Loucy (cell line): ENCODE measurements around the gene PIGB.

Experiments used
- H2AFZ ChIP-seq: fragments of 200-600 bp; sonication (generic); 2 replicates; pipeline ENCODE4 v1.6.0; 2016; ENCODE audit warnings: antibody characterized with exemption, mild to moderate bottlenecking, low read length, moderate library complexity
- H3F3A ChIP-seq: fragments of 200-600 bp; 2 replicates; pipeline ENCODE4 v1.6.0; 2016; ENCODE audit warnings: antibody characterized with exemption, low read depth, mild to moderate bottlenecking
- H3K27me3 ChIP-seq: fragments of 200-600 bp; sonication (generic); 2 replicates; pipeline ENCODE4 v1.6.1; 2014; ENCODE audit warnings: low read length, mild to moderate bottlenecking; ENCODE audit not compliant: insufficient read depth, poor library complexity, severe bottlenecking
- H3K36me3 ChIP-seq: fragments of 200-600 bp; sonication (generic); 2 replicates; pipeline ENCODE4 v1.6.1; 2016; ENCODE audit warnings: low read length; ENCODE audit not compliant: insufficient read depth
- H3K4me1 ChIP-seq: fragments of 200-600 bp; sonication (generic); 2 replicates; pipeline ENCODE4 v1.5.1; 2014; ENCODE audit warnings: low read length, mild to moderate bottlenecking; ENCODE audit not compliant: insufficient read depth, poor library complexity, severe bottlenecking
- H3K4me2 ChIP-seq: fragments of 200-600 bp; sonication (generic); 2 replicates; pipeline ENCODE4 v1.6.0; 2014; ENCODE audit warnings: antibody characterized with exemption, low read length, low read depth, mild to moderate bottlenecking; ENCODE audit not compliant: poor library complexity, severe bottlenecking
- H3K4me3 ChIP-seq: fragments of 200-600 bp; sonication (generic); 2 replicates; pipeline ENCODE4 v1.5.1; 2014; ENCODE audit warnings: low read length, mild to moderate bottlenecking, mixed read lengths; ENCODE audit not compliant: poor library complexity, severe bottlenecking
- H3K79me2 ChIP-seq: fragments of 200-600 bp; sonication (generic); 2 replicates; pipeline ENCODE4 v1.6.1; 2014; ENCODE audit warnings: low read length; ENCODE audit not compliant: insufficient read depth
- H3K9ac ChIP-seq: fragments of 200-600 bp; sonication (generic); 2 replicates; pipeline ENCODE4 v1.6.0; 2014; ENCODE audit warnings: mild to moderate bottlenecking, low read depth, low read length, moderate library complexity; ENCODE audit not compliant: poor library complexity, severe bottlenecking
- H3K9me2 ChIP-seq: fragments of 200-600 bp; sonication (generic); replicated peaks from 2 replicates; pipeline ENCODE4 v1.6.1; 2016; ENCODE audit warnings: low read depth, low read length, mixed read lengths
- H3K9me3 ChIP-seq: fragments of 200-600 bp; sonication (generic); 2 replicates; pipeline ENCODE4 v1.6.1; 2014; ENCODE audit warnings: mild to moderate bottlenecking, antibody characterized with exemption, low read length, low read depth; ENCODE audit not compliant: insufficient read depth
- H4K20me1 ChIP-seq: fragments of 200-600 bp; sonication (generic); 2 replicates; pipeline ENCODE4 v1.6.0; 2014; ENCODE audit warnings: antibody characterized with exemption, low read length, mild to moderate bottlenecking; ENCODE audit not compliant: insufficient read depth, poor library complexity, severe bottlenecking
- EZH2phosphoT487 ChIP-seq: fragments of 200-600 bp; IDR thresholded peaks from 2 replicates; pipeline ENCODE4 v1.6.1; 2018; ENCODE audit warnings: antibody characterized with exemption, mild to moderate bottlenecking, moderate library complexity, borderline replicate concordance
- TF ChIP-seq, protein P1 (sequence below): fragments of 200-600 bp; sonication (generic); conservative IDR thresholded peaks from 2 replicates; pipeline ENCODE4 v1.5.1; 2014; ENCODE audit warnings: mild to moderate bottlenecking, antibody characterized with exemption, low read length

PIGB gene

DNA sequence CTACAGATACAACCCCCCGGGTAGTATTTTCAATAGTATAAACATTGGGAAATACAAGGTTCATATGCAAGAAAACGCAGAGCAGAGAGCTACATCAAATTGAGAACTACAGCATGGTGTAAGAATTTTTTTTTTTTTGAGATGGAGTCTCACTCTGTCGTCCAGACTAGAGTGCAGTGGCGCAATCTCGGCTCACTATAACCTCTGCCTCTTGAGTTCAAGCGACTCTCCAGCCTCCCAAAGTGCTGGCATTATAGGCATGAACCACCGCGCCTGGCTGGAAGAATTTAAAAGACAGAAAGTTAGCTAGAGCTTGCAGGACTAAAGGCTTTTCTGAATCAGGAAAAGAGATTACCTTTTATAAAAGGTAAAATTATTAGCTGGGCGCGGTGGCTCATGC is 42.0 kb downstream of the PIGB start:
- H4K20me1 ChIP-seq = no peaks in the 10 kb centered on the region
- no peaks in the 10 kb centered on the region for H3K9me3 ChIP-seq
- H3K4me1 ChIP-seq = peaks cover 2% of the 10 kb centered on the region
- no peak for TF ChIP-seq EZH2phosphoT487
- TF ChIP-seq, protein P1, sequence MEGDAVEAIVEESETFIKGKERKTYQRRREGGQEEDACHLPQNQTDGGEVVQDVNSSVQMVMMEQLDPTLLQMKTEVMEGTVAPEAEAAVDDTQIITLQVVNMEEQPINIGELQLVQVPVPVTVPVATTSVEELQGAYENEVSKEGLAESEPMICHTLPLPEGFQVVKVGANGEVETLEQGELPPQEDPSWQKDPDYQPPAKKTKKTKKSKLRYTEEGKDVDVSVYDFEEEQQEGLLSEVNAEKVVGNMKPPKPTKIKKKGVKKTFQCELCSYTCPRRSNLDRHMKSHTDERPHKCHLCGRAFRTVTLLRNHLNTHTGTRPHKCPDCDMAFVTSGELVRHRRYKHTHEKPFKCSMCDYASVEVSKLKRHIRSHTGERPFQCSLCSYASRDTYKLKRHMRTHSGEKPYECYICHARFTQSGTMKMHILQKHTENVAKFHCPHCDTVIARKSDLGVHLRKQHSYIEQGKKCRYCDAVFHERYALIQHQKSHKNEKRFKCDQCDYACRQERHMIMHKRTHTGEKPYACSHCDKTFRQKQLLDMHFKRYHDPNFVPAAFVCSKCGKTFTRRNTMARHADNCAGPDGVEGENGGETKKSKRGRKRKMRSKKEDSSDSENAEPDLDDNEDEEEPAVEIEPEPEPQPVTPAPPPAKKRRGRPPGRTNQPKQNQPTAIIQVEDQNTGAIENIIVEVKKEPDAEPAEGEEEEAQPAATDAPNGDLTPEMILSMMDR = no peak
- H3K4me3 ChIP-seq = no peak overlapping the region
- H3K4me2 ChIP-seq = no peak overlapping the region
- H3K27me3 ChIP-seq = no peaks in the 10 kb centered on the region
- H3K36me3 ChIP-seq = no peaks in the 10 kb centered on the region; the same call in 1 of the 2 replicates
- H3K79me2 ChIP-seq = no peaks in the 10 kb centered on the region
- H3K9me2 ChIP-seq = no peaks in the 10 kb centered on the region
- H3F3A ChIP-seq = no peaks in the 10 kb centered on the region
- H2AFZ ChIP-seq = no peak overlapping the region
- H3K9ac ChIP-seq = no peak overlapping the region

DNA sequence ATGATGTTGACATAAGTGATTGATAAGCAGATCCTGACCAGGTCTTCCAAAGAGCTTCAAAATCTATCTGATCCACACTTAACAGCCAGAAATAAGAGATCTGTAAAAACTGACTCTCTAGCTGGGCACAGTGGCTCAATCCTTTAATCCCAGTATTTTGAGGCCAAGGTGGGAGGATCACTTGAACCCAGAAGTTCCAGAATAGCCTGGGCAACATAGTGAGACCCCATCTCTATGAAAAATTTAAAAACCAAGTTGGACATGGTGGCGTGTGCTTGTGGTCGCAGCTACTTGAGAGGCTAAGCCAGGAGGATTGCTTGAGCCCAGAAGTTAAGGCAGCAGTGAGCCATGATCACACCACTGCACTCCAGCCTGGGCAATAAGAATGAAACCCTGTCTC is 43.6 kb downstream of the PIGB start:
- TF ChIP-seq, protein P1 = no peak
- TF ChIP-seq EZH2phosphoT487 = no peak
- Histone ChIP-seq H3K9me3 (no peaks in the 10 kb centered on the region), H3K4me3 (no peak overlapping the region), H3K4me2 (no peak overlapping the region), H3K9ac (no peak overlapping the region), H2AFZ (no peak overlapping the region), H3K4me1 (no peaks in the 10 kb centered on the region), H4K20me1 (no peaks in the 10 kb centered on the region), H3K9me2 (no peaks in the 10 kb centered on the region), H3K79me2 (no peaks in the 10 kb centered on the region), H3F3A (no peaks in the 10 kb centered on the region), H3K36me3 (no peaks in the 10 kb centered on the region; the same call in 1 of the 2 replicates), H3K27me3 (no peaks in the 10 kb centered on the region)

DNA sequence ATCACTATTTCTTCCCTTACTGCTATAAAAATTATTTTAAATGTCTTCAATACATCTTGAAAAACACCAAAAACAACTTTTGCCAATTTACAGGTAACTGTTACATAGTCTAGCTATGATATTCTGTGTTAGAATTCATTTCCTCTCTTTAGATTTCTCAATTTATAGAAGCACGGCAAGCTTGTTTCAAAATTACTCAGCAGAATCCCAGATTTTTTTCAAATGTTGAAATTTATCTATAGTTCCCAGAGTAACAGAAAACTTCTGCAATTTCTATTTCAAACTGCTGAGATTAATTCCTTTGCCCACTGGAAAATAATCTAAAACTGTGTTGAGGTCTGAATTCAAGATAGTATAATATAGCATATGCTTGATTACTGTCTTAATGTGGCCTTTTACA is 48.0 kb downstream of the PIGB start:
- Histone ChIP-seq H3K4me1 (no peaks in the 10 kb centered on the region), H3K9me2 (no peaks in the 10 kb centered on the region), H3K9me3 (no peaks in the 10 kb centered on the region), H3F3A (no peaks in the 10 kb centered on the region), H3K79me2 (no peaks in the 10 kb centered on the region), H2AFZ (no peak overlapping the region), H3K4me2 (no peak overlapping the region), H3K27me3 (no peaks in the 10 kb centered on the region), H3K36me3 (peaks cover 11% of the 10 kb centered on the region; the same call in 1 of the 2 replicates), H4K20me1 (no peaks in the 10 kb centered on the region), H3K9ac (no peak overlapping the region), H3K4me3 (no peak overlapping the region)
- TF ChIP-seq, protein P1 = no peak
- no peak for TF ChIP-seq EZH2phosphoT487
